GM18508 (cell line): ENCODE results near the gene ATP8B1.

Experiments used
- ATAC-seq: cut with Tn5 transposase; IDR thresholded peaks from one replicate; pipeline ENCODE4 v1.9.1; 2021; ENCODE audit warnings: moderate number of reproducible peaks; ENCODE audit not compliant: insufficient read depth, unreplicated experiment

Gene ATP8B1

DNA sequence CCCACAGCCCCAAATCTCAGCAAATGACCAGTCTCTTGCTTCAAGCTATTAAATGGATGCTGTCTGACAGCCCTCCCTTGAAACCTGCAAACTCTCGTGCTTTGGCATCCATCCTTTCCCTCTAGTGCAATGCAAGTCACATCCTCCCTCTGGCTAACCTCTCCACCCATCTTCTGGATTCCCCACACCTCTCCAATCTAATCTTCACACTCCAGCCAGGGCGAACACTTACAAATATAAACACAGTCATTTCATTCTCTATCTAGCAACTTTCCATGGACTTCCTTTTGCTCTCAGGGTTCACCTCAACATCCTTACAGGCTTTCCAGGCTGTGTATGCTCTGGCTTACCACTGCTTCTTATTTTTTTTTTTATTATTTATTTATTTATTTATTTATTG, 171.4 kb downstream of the ATP8B1 start:
- no peak for ATAC-seq

DNA sequence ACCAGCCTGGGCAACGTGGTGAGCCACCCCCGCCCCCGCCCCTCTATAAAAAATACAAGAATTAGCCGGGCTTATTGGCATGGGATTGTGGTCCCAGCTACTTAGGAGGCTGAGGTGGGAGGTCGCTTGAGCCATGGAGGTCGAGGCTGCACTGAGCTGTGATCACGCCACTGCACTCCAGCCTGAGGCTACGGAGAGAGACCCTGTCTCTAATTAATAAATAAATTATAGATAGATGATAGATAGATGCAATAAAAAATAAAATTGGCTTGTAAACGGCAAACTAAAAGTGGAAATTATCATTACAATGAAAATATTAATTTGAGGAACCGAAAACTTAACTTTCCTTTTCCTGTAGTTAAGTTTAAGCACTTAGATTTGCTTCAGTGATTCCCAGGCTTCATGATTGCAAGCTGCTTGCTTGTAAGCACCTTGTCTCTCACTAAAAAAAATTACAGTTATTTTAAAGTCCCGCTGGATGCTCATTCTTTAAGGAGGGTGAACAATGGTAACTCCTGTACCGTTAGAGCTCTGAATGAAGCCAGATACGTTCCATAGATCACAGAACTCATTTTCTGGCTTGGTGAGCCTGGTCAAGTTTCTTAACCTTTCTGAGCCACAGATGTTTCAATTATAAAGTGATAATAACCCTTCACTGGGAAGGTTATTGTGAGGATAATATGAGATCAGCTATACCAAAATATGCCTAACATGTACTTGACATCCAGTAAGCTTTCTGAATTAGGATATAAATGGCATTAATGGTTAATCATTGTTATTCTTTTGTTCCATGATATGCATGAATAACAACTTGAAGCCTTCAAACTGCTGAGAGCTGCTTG, 172.1 kb downstream of the ATP8B1 start:
- ATAC-seq, result no peak

DNA sequence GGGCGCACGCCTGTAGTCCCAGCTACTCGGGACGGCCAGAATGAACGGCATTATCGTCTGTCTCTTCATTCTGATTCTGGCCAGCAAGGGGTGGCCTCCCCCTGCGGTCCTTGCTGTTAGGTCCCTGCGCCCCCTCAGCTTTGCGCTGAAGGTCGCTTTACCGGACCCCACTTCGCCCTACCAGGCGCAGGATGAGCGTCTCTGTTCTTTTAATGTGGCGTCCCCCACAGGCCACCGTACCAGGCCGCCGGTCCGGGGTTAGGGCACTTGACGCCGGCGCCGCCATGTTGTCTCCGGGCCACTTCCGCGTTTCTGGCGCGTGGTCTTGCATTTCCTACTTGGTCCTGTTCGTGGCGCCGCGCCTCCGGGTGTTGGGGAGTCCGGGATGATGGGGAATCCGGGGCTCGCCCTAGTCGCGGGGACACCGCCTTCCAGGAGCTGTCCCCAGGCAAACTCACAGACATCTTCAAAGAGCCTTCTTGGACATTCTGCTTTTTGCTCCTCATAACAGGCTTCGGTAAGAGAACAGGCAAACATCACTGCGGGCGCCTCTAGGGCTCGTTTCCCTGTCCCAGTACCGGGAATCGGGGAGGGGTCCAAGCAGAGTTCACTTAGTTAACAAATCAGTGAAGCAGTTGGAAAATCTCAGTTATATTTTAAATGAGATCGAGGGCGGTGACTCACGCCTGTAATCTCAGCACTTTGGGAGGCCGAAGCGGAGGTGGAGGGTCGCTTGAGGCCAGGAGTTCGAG, 172.9 kb downstream of the ATP8B1 start:
- peak; percentile 63 for ATAC-seq

DNA sequence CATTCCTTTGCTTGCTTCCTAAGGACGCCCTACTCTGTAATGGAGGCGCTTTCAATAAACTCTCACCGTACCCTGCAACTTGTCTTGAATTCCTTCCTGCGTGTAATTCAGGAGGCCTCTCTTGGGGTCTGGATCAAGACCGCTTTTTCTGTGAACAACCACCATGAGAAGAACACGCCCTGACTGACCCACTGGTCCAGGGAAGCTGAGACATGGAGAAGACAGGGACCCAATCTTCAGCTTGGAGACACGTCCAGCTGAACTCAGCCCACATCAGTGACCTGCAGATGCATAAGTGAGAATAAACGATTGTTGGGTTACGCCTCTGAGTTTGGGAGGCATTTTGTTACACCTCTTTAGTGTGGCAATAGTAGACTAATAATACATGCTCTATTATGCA, 173.7 kb downstream of the ATP8B1 start:
- ATAC-seq, result no peak

DNA sequence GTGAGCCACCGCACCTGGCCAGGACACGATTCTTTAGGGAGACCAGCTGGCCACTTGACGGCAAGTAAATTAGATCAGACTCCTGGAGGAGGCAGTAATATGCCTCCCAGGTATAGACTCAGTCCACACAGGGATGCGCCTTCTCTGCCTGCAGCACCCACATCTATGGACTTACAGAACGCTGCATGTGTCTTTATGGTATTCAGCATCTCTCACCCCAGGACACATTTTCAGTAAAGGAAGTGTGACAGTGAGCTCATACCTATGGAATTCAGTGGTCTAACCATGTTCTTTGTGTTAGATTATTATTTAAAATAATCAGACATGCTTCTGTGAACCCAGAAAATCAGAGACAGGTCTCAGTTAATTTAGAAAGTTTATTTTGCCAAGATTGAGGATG, 175.6 kb downstream of the ATP8B1 start:
- ATAC-seq, result no peak

DNA sequence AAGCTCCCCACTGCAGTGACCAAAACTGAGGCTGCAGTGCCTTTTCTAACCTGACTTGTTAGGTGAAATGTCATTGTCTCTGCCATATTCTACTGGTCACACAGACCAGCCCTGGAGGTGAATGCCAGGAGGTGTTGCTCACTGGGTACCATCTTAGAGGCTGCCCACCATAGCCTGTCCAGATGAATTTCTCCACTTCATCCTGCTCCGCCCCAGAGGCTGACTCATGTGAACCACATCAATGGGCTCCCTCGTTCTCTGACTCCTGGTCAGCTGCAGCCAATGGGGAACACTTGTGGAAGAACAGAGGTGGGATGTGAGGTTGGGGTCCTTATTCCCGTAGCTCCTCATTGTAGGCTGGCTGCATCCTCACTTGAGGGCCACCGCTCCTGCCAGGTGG, 178.1 kb downstream of the ATP8B1 start:
- ATAC-seq, result no peak

DNA sequence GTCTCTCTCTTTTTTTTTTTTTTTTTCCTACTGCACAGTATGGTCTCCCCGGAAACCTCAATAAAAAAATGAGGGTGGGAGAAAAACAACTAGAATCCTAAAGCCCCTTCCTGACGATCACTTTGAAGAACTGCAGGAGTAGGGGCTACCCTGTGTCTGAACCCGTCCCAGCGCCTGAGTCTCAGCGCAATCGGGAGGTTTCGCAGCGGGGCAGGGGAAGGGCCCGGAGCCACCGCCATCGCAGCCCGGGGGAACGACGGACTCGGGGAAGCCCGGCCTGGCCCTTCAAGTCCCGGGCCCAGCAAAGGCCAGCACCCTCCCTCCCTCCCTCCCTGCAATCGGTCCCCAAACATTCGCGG, 181.9 kb downstream of the ATP8B1 start:
- no peak for ATAC-seq

DNA sequence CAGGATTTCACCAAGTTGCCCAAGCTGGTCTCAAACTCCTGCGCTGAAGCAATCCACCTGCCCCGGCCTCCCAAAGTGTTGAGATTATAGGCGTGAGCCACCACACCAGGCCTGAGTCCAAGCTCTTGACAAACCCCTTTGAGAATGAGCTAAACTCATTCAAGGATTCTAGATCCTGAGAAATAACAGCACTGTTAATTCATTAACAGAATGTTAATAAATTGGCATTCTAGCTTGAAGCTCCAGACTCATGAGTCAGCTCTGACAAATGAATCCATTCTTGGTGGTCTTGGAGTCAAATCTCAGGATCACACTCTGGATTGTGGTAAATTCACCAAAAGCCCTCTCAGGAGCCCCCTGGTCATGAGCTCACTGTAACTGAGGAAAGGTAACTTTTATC, 183.2 kb downstream of the ATP8B1 start:
- ATAC-seq, result no peak

DNA sequence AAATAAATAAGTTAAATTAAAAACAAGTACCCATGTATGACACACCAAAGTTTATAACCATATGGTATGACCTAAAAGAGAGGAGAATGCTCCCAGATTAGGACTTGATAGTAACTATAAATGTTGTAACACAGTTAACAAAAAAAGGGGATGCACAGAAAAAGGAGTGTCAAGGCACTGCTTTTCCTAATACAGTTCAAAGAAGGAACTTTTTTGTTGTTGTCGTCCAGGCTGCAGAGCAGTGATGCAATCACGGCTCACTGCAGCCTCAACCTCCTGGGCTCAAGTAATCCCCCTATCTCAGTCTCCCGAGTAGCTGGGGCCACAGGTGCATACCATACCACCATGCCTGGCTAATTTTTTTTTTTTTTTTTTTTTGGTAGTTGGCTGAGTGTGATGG, 184.2 kb downstream of the ATP8B1 start:
- ATAC-seq, result no peak

DNA sequence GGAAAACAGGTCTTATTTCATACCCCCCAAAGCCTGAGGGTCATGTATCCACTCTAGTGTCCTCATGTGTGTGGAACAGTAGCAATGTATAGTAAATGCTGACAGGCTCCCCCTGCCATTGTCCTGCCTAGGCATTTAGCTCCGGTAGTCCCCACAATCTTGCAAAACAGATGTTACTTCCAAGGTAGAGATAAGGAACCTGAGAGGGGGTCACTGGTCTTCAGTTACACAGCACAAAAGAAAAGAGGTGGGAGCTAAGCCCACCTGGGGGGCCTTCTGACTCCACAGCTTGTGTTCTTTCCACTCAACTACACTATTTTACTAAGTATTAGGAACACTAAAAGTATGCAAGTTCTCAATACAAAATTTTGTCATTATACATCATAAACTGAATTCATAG, 199.2 kb downstream of the ATP8B1 start:
- no peak for ATAC-seq
